Fibroblast of lung (primary cell): ENCODE results near the gene GPR162. TPM values are rescaled to one million over a fixed set of nuclear protein-coding genes. Genes with fewer than 3 reads are reported as not detected.
A peak's percentile ranks its signal among the peaks of the same experiment; 100 is the strongest.

Experiments
- DNase-seq, 2 donors: peaks; one replicate each; pipeline versions ENCODE4 v3.0.0 to v3.0.0-alpha.2; 2010; ENCODE audit warnings: low read depth in 2 of 2
- H2AFZ ChIP-seq: 2 replicates; pipeline ENCODE4 v1.5.1; 2012; ENCODE audit warnings: low read length, control low read depth, inconsistent platforms
- H3K27ac ChIP-seq: 2 replicates; pipeline ENCODE4 v1.5.1; 2011; ENCODE audit warnings: low read length, control low read depth; ENCODE audit not compliant: insufficient read depth
- H3K27me3 ChIP-seq: 2 replicates; pipeline ENCODE4 v1.5.1; 2011; ENCODE audit warnings: mild to moderate bottlenecking, low read length; ENCODE audit not compliant: control insufficient read depth, insufficient read depth
- H3K36me3 ChIP-seq: 2 replicates; pipeline ENCODE4 v1.5.1; 2011; ENCODE audit warnings: low read length; ENCODE audit not compliant: control insufficient read depth, insufficient read depth
- H3K4me1 ChIP-seq: 2 replicates; pipeline ENCODE4 v1.5.1; 2011; ENCODE audit warnings: low read length; ENCODE audit not compliant: control insufficient read depth, insufficient read depth; ENCODE audit errors: extremely low read depth
- H3K4me2 ChIP-seq: 2 replicates; pipeline ENCODE4 v1.5.1; 2011; ENCODE audit warnings: low read length, control low read depth; ENCODE audit not compliant: insufficient read depth; ENCODE audit errors: extremely low read depth
- H3K4me3 ChIP-seq, 4 experiments: fragments of 200-600 bp in 1 of 4; sonication (generic) in 1 of 4; replicated peaks in 1 of 4; 2 replicates each; pipeline ENCODE4 v1.5.1; 2011 to 2016; ENCODE audit warnings: low read length in 4 of 4, low read depth in 3 of 4, mild to moderate bottlenecking in 3 of 4, control low read depth in 2 of 4, inconsistent platforms in 1 of 4, mixed read lengths in 1 of 4; ENCODE audit not compliant: insufficient read depth in 1 of 4; ENCODE audit errors: control extremely low read depth in 1 of 4
- H3K79me2 ChIP-seq: 2 replicates; pipeline ENCODE4 v1.5.1; 2012; ENCODE audit warnings: mild to moderate bottlenecking, low read length, inconsistent platforms; ENCODE audit not compliant: control insufficient read depth, insufficient read depth
- H3K9ac ChIP-seq: 2 replicates; pipeline ENCODE4 v1.5.1; 2011; ENCODE audit warnings: mild to moderate bottlenecking, low read length, control low read depth; ENCODE audit not compliant: insufficient read depth
- H3K9me3 ChIP-seq: 2 replicates; pipeline ENCODE4 v1.5.1; 2012; ENCODE audit warnings: low read depth, low read length; ENCODE audit not compliant: control insufficient read depth, insufficient read depth
- H4K20me1 ChIP-seq: 2 replicates; pipeline ENCODE4 v1.5.1; 2011; ENCODE audit warnings: low read length; ENCODE audit not compliant: control insufficient read depth, insufficient read depth; ENCODE audit errors: extremely low read depth
- CTCF ChIP-seq, 2 donors: IDR thresholded peaks in 1 of 2; conservative IDR thresholded peaks in 1 of 2; 1 replicate in 1 of 2; 2 replicates in 1 of 2; pipeline ENCODE4 v1.5.1; 2011 to 2012; ENCODE audit warnings: low read length in 2 of 2, control low read depth in 1 of 2, inconsistent platforms in 1 of 2, low read depth in 1 of 2, mild to moderate bottlenecking in 1 of 2
- EZH2 ChIP-seq: IDR thresholded peaks from 2 replicates; pipeline ENCODE4 v1.5.1; 2012; ENCODE audit warnings: low read length, control low read depth, mild to moderate bottlenecking; ENCODE audit errors: missing control alignments
- polyA plus RNA-seq, 2 donors: library from polyadenylated mRNA; depleted of rRNA in 1 of 2; stranded (reverse) in 1 of 2; unstranded in 1 of 2; fragments of >200 nt; gene quantifications; 2 replicates each; pipeline ENCODE4 v1.2.1, GENCODE V29; 2011 to 2012; ENCODE audit warnings: missing spikeins in 1 of 2
- total RNA-seq: library from RNA; depleted of rRNA; stranded (reverse); fragments of >200 nt; gene quantifications from 2 replicates; pipeline ENCODE4 v1.2.1, GENCODE V29; 2014

The GPR162 gene
- total and polyA plus RNA-seq, 2 donors (not counting 1 experiment from before 2014, with no cell fraction given): 5.6 to 11.1 TPM

- Histone ChIP-seq H4K20me1 (no peaks in the 10 kb centered on the region), H2AFZ (no peak overlapping the region), H3K27me3 (no peaks in the 10 kb centered on the region), H3K9ac (no peak overlapping the region), H3K79me2 (peaks cover 43% of the 10 kb centered on the region), H3K4me1 (peaks cover 17% of the 10 kb centered on the region), H3K9me3 (no peaks in the 10 kb centered on the region), H3K36me3 (peaks cover 20% of the 10 kb centered on the region), H3K27ac (peak overlapping the region; percentile 82), H3K4me2 (peak overlapping the region; percentile 58), H3K4me3 (peak overlapping the region in 1 of 4 experiments; percentile 81)
- no peak for DNase-seq
- TF ChIP-seq EZH2: no peak
- no peak for TF ChIP-seq CTCF (conservative IDR thresholded peaks at IDR 0.05 in 1 of 2, IDR thresholded peaks at IDR 0.05 in 1 of 2; ENCODE audit: low read depth in 1 of 2, low read length in 2 of 2)
Observed at GRCh38 chr12:6854036-6854435, 32.4 kb downstream of the GPR162 start.

GRCh38 chr12:6855322-6855721 is 33.7 kb downstream of the GPR162 start:
- Histone ChIP-seq H2AFZ (no peak overlapping the region), H3K36me3 (peaks cover 25% of the 10 kb centered on the region), H3K4me2 (no peak overlapping the region), H3K4me1 (peaks cover 17% of the 10 kb centered on the region), H3K9ac (no peak overlapping the region), H3K79me2 (peaks cover 32% of the 10 kb centered on the region), H4K20me1 (no peaks in the 10 kb centered on the region), H3K27me3 (no peaks in the 10 kb centered on the region), H3K4me3 (no peak overlapping the region), H3K27ac (no peak overlapping the region), H3K9me3 (no peaks in the 10 kb centered on the region)
- no peak for TF ChIP-seq EZH2
- no peak for DNase-seq

GRCh38 chr12:6858799-6859198 is 37.2 kb downstream of the GPR162 start:
- no peak overlapping the region for H3K4me3 ChIP-seq
- H2AFZ ChIP-seq: no peak overlapping the region
- H3K9me3 ChIP-seq: no peaks in the 10 kb centered on the region
- TF ChIP-seq CTCF (conservative IDR thresholded peaks at IDR 0.05 in 1 of 2, IDR thresholded peaks at IDR 0.05 in 1 of 2; ENCODE audit: low read depth in 1 of 2, low read length in 2 of 2): no peak
- TF ChIP-seq EZH2: no peak
- H3K9ac ChIP-seq: no peak overlapping the region
- peaks cover 39% of the 10 kb centered on the region for H3K36me3 ChIP-seq
- H4K20me1 ChIP-seq: no peaks in the 10 kb centered on the region
- no peak overlapping the region for H3K27ac ChIP-seq
- H3K4me1 ChIP-seq: peaks cover 5% of the 10 kb centered on the region
- peaks cover 16% of the 10 kb centered on the region for H3K79me2 ChIP-seq
- no peak for DNase-seq
- H3K4me2 ChIP-seq: no peak overlapping the region
- no peaks in the 10 kb centered on the region for H3K27me3 ChIP-seq
